DMS79 treated with DMSO at 0.1 percent for 48 hours (cell line): ENCODE results near the gene ESYT2.
"Not testable (repeated sequence)": the region's sequence is repeated elsewhere in the genome, so short reads cannot be mapped to it uniquely, and the experiment has no call there.

Source experiments
- DNase-seq: peaks from one replicate; lab custom pipeline; 2025; lab: John Stamatoyannopoulos, UW

Gene ESYT2

GRCh38 chr7:158724658-158725505 is 104.4 kb downstream of the ESYT2 start:
- no peak for DNase-seq

GRCh38 chr7:158723714-158724385 is 105.5 kb downstream of the ESYT2 start:
- no peak for DNase-seq

- DNase-seq: no peak
Measured at GRCh38 chr7:158723266-158723665, 106.0 kb downstream of the ESYT2 start.

- DNase-seq: no peak
Measured at GRCh38 chr7:158722574-158723237, 106.6 kb downstream of the ESYT2 start.

- DNase-seq: no peak
Measured at GRCh38 chr7:158720112-158720511, 109.2 kb downstream of the ESYT2 start.

DNA sequence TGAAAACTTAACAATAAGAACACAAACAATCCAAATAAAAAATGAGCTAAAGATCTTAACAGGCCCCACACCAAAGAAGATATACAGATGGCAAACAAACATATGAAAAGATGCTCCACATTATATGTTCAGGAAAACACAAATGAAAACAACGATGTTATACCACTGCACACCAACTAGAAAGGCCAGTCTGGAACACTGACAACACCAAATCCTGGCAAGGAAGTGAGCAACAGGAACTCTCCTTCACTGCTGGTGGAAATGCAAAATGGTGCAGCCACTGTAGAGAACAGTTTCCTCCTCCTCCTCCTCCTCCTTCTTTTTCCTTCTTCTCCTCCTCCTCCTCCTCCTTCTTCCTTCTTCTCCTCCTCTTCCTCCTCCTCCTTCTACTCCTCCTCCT is 112.5 kb downstream of the ESYT2 start:
- no peak for DNase-seq

- no peak for DNase-seq
Measured at GRCh38 chr7:158710651-158711102, 118.6 kb downstream of the ESYT2 start.

GRCh38 chr7:158707610-158708009 is 121.7 kb downstream of the ESYT2 start:
- no peak for DNase-seq

DNA sequence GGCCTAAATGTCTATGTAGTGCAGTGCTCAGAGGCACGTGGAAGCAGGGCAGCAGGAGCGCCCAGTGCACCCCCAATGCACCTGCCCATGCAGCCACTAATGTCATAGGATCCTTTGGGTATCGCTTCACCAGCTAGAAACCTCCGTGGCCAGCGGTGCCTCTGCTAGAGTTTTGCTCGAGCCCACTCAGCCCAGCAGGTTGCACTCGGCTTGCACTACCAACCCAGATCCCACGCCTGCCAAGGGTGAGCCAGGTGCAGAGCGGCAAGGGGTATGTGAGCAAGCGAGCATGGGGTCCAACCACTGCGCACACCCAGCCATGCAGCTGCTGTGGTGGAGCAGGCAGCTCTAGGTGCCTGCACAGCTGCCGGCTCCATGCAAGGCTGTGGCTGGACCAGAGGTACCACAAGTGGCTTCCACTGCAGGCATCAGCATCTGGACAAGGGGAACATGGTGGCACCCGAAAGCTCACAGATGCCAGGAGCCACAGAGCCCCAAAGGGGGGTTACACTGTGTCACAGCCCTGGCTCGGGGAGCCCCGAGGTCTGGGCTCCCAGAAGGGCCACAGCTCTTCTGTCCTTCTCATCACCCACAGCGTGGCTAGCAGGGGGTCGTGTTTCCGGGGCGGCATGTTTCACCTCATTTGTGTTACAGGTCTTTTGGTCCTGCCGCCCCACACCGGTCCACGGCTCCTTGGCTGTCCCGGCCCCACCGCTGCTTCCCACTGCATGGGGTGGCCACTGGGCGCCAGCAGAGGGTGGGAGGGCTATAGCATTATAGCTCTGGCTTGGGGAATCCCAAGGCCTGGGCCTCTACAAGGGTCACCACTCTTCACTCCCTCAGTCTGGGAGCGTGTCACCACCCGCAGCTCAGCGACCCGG is 122.4 kb downstream of the ESYT2 start:
- DNase-seq: no peak

GRCh38 chr7:158706273-158706704 is 123.0 kb downstream of the ESYT2 start:
- DNase-seq: no peak

DNA sequence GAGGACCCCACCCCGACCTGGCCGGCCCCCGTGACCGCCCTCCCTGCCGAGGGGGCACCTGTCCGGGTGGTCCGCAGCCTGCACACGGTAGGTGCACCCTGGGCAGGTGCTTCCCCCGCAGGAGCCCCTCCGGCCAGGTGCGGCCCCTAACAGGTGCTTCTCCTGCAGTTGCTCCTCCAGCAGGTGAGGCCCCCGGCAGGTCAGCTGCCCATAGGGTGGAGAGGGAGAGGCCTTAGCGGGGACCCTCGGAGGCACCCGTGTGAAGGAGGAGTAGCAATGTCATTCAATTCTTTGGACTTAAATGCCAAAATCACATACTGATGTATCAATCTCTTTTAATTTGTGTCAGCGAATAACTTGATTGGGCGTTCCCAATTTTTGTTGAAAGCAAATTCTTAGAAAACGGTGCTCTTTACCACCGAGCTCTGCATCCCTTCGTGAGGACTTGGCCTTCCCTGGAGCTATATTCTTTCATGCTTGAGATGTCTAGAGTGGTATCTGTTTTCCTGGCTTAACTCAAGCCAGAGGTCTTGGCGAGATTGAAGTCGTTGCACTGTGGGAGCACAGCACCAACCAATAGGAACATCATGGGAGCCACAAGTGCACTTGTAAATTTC is 124.0 kb downstream of the ESYT2 start:
- peak; percentile 67 for DNase-seq

GRCh38 chr7:158704524-158705233 is 124.6 kb downstream of the ESYT2 start, which contains the start of gene NCAPG2:
Gene NCAPG2 (minus strand): TSS chr7:158704804. CDS start chr7:158701899, 2,905 bp downstream.
- peak; percentile 93 for DNase-seq

DNA sequence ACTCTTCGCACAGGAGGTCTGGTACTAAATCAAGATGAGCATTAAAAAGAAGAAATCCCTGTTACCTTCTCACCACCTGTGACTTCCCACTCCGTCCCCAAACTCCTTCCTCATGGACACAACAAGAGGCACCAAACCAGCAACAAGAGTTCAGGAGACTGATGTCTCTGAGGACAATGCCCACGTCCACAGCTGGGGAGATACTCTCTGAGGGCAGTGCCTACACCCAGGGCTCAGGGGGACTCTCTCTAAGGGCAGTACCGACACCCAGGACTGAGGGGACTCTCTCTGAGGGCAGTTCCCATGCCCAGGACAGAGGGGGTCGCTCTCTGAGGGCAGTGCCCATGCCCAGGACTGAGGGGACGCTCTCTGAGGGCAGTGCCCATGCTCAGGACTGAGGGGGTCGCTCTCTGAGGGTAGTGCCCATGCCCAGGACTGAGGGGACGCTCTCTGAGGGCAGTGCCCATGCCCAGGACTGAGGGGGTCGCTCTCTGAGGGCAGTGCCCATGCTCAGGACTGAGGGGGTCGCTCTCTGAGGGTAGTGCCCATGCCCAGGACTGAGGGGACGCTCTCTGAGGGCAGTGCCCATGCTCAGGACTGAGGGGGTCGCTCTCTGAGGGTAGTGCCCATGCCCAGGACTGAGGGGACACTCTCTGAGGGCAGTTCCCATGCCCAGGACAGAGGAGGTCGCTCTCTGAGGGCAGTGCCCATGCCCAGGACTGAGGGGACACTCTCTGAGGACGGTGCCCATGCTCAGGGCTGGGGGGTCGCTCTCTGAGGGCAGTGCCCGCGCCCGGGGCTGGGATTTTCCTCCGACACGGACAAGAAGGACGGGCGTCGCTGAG is 125.4 kb downstream of the ESYT2 start:
- not testable (repeated sequence) for DNase-seq

DNA sequence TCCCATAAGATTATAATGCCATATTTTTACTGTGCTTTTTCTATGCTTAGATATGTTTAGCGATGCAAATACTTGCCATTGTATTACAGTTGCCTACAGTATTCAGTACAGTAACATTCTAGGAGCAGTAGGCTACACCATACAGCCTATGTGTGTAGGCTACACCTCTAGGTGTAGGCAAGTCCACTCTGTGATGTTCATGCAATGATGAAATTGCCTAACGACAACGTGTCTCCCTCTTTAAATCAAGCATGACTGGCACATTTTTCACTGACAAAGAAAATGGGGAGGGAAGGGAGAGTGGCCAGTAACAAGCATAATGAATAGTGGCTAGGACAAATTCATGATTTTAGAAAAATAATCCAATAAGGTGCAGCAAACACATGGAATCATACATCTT is 126.4 kb downstream of the ESYT2 start:
- no peak for DNase-seq

DNA sequence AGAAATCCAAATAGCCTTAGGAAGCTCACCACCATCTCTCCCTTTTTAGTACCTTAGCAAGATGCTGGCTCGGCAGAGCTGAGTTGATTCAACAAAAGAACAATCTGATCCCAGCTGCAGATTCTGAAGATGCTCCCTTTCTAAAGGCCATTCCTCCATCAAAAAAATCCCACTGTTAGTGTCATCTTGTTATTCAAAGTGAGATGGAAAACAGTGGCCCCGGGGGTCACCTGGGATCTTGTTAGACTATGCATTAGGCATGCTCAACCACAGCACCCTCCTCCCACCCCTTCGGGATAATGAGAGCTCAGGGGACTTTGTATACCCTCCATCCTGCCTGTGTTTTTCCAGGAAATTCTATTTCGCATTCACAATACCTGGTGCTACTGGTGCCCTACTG is 127.1 kb downstream of the ESYT2 start:
- no peak for DNase-seq

- no peak for DNase-seq
Measured at GRCh38 chr7:158700008-158700407, 129.3 kb downstream of the ESYT2 start.

- no peak for DNase-seq
Measured at GRCh38 chr7:158699341-158699740, 130.0 kb downstream of the ESYT2 start.

GRCh38 chr7:158698657-158699195 is 130.6 kb downstream of the ESYT2 start:
- DNase-seq: no peak

DNA sequence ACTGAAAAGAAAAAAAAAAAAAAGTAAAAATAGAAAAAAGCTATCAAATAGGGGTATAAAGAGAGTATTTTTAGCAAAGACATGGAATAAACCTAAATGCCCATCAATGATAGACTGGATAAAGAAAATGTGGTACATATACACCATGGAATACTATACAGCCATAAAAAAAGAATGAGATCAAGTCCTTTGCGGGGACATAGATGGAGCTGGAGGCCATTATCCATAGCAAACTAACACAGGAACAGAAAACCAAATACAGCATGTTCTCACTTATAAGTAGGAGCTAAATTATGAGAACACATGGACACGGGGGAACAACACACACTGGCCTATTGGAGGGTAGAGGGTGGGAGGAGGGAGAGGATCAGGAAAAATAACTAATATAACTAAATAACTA is 131.7 kb downstream of the ESYT2 start:
- DNase-seq: not testable (repeated sequence)
